ENCODE data around the gene SERTAD4. TPM values are rescaled to one million over a fixed set of nuclear protein-coding genes. Genes with fewer than 3 reads are reported as not detected.
"Not testable (repeated sequence)": the region's sequence is repeated elsewhere in the genome, so short reads cannot be mapped to it uniquely, and the experiment has no call there.

The SERTAD4 gene
- total and polyA plus RNA-seq, 2 donors (not counting 1 experiment from before 2014, with no cell fraction given): 0.17 to 7.6 TPM

DNA sequence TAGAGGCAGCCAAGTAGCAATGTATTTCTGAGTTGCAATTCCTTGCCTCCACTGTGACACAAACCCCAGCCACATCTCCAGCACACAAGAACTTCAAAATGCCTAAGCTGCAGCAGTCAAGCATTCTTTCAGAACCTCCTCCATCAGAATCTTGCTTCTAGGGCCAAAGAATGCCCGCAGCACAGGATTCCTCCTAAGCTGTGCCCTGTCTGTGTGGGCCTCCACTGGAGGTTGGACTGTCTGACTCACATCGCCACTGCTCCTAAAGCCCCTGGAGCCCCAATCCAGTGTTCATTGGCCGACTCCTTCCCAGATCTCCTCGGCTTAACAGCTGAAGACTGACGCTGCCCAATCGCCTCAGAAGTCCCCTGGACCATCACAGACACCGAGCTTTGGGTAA, 43.2 kb upstream of the SERTAD4 start:
- no peak overlapping the region for H3K4me2 ChIP-seq (ENCODE audit: extremely low read depth, insufficient read depth, low read length)
- H3K9ac ChIP-seq (ENCODE audit: insufficient read depth, low read length): no peak overlapping the region
- no peak overlapping the region for H3K4me3 ChIP-seq (replicated peaks in 1 of 4; ENCODE audit: control extremely low read depth in 1 of 4, insufficient read depth in 1 of 4, low read depth in 3 of 4, low read length in 4 of 4)
- H3K36me3 ChIP-seq (ENCODE audit: control insufficient read depth, insufficient read depth, low read length): no peaks in the 10 kb centered on the region
- no peaks in the 10 kb centered on the region for H3K9me3 ChIP-seq (ENCODE audit: control insufficient read depth, insufficient read depth, low read depth, low read length)
- no peaks in the 10 kb centered on the region for H4K20me1 ChIP-seq (ENCODE audit: control insufficient read depth, extremely low read depth, insufficient read depth, low read length)
- DNase-seq (ENCODE audit: low read depth in 2 of 2): no peak
- no peaks in the 10 kb centered on the region for H3K27me3 ChIP-seq (ENCODE audit: control insufficient read depth, insufficient read depth, low read length)
- H3K27ac ChIP-seq (ENCODE audit: insufficient read depth, low read length): no peak overlapping the region
- H3K79me2 ChIP-seq (ENCODE audit: control insufficient read depth, insufficient read depth, low read length): no peaks in the 10 kb centered on the region
- H2AFZ ChIP-seq (ENCODE audit: low read length): no peak overlapping the region
- H3K4me1 ChIP-seq (ENCODE audit: control insufficient read depth, extremely low read depth, insufficient read depth, low read length): no peaks in the 10 kb centered on the region
- TF ChIP-seq EZH2 (IDR thresholded peaks at IDR 0.05; ENCODE audit: low read length, missing control alignments): no peak
- TF ChIP-seq, protein P1, sequence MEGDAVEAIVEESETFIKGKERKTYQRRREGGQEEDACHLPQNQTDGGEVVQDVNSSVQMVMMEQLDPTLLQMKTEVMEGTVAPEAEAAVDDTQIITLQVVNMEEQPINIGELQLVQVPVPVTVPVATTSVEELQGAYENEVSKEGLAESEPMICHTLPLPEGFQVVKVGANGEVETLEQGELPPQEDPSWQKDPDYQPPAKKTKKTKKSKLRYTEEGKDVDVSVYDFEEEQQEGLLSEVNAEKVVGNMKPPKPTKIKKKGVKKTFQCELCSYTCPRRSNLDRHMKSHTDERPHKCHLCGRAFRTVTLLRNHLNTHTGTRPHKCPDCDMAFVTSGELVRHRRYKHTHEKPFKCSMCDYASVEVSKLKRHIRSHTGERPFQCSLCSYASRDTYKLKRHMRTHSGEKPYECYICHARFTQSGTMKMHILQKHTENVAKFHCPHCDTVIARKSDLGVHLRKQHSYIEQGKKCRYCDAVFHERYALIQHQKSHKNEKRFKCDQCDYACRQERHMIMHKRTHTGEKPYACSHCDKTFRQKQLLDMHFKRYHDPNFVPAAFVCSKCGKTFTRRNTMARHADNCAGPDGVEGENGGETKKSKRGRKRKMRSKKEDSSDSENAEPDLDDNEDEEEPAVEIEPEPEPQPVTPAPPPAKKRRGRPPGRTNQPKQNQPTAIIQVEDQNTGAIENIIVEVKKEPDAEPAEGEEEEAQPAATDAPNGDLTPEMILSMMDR (conservative IDR thresholded peaks at IDR 0.05 in 1 of 2, IDR thresholded peaks at IDR 0.05 in 1 of 2; ENCODE audit: low read depth in 1 of 2, low read length in 2 of 2): no peak

DNA sequence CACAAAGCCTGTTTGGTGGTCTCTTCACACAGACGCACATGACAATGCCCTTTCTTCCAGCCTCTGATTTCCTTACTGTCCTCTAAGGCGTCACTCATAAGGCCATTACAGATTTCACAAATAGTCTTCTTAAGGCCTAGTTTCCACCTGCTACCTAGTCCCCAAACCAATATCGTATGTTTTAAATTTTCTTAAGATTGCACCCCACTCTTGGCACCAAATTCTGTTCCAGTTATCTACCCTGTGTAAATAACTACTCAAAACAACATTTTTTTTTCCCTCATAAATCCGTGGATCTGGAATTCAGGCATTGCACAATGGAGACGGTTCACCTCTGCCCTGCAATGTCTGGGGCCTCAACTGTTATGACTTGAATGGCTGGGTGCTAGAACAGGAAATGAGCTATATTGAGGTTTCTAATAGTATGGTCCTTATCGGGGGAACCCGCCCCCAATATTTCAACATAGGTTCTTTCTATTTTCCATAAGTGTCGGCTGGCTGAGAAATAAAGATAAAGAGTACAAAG, 36.9 kb upstream of the SERTAD4 start:
- Histone ChIP-seq H3K4me1 (ENCODE audit: control insufficient read depth, extremely low read depth, insufficient read depth, low read length) (no peaks in the 10 kb centered on the region), H3K4me3 (replicated peaks in 1 of 4; ENCODE audit: control extremely low read depth in 1 of 4, insufficient read depth in 1 of 4, low read depth in 3 of 4, low read length in 4 of 4) (no peak overlapping the region), H3K4me2 (ENCODE audit: extremely low read depth, insufficient read depth, low read length) (no peak overlapping the region), H3K79me2 (ENCODE audit: control insufficient read depth, insufficient read depth, low read length) (no peaks in the 10 kb centered on the region), H3K36me3 (ENCODE audit: control insufficient read depth, insufficient read depth, low read length) (no peaks in the 10 kb centered on the region), H2AFZ (ENCODE audit: low read length) (no peak overlapping the region), H4K20me1 (ENCODE audit: control insufficient read depth, extremely low read depth, insufficient read depth, low read length) (no peaks in the 10 kb centered on the region), H3K27me3 (ENCODE audit: control insufficient read depth, insufficient read depth, low read length) (no peaks in the 10 kb centered on the region), H3K9me3 (ENCODE audit: control insufficient read depth, insufficient read depth, low read depth, low read length) (no peaks in the 10 kb centered on the region), H3K9ac (ENCODE audit: insufficient read depth, low read length) (no peak overlapping the region), H3K27ac (ENCODE audit: insufficient read depth, low read length) (no peak overlapping the region)
- no peak for TF ChIP-seq EZH2 (IDR thresholded peaks at IDR 0.05; ENCODE audit: low read length, missing control alignments)
- TF ChIP-seq, protein P1 (conservative IDR thresholded peaks at IDR 0.05 in 1 of 2, IDR thresholded peaks at IDR 0.05 in 1 of 2; ENCODE audit: low read depth in 1 of 2, low read length in 2 of 2): no peak
- no peak for DNase-seq (ENCODE audit: low read depth in 2 of 2)

DNA sequence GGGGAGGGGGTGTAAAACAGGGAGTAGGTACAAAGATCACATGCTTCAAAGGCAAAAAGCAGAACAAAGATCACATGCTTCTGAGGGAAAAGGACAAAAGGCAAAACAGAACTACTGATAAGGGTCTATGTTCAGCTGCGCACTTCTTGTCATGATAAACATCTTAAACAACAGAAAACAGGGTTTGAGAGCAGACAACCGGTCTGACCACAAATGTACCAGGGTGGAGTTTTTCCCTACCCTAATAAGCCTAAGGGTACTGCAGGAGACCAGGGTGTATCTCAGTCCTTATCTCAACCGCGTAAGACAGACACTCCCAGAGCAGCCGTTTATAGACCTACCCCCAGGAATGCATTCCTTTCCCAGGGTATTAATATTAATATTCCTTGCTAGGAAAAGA, 36.3 kb upstream of the SERTAD4 start:
- H3K79me2 ChIP-seq (ENCODE audit: control insufficient read depth, insufficient read depth, low read length); H3K4me2 ChIP-seq (ENCODE audit: extremely low read depth, insufficient read depth, low read length); DNase-seq (ENCODE audit: low read depth in 2 of 2); H3K36me3 ChIP-seq (ENCODE audit: control insufficient read depth, insufficient read depth, low read length); H4K20me1 ChIP-seq (ENCODE audit: control insufficient read depth, extremely low read depth, insufficient read depth, low read length); H3K27ac ChIP-seq (ENCODE audit: insufficient read depth, low read length); H3K9me3 ChIP-seq (ENCODE audit: control insufficient read depth, insufficient read depth, low read depth, low read length); H3K4me3 ChIP-seq (replicated peaks in 1 of 4; ENCODE audit: control extremely low read depth in 1 of 4, insufficient read depth in 1 of 4, low read depth in 3 of 4, low read length in 4 of 4); H3K9ac ChIP-seq (ENCODE audit: insufficient read depth, low read length); H2AFZ ChIP-seq (ENCODE audit: low read length); H3K27me3 ChIP-seq (ENCODE audit: control insufficient read depth, insufficient read depth, low read length); H3K4me1 ChIP-seq (ENCODE audit: control insufficient read depth, extremely low read depth, insufficient read depth, low read length): not testable (repeated sequence)
